Omental fat pad (tissue), 4 donors: ENCODE results near the gene CNTNAP5. TPM values are rescaled to one million over a fixed set of nuclear protein-coding genes. Genes with fewer than 3 reads are reported as not detected.

Experiments
- ATAC-seq: fragments of 150-250 bp; one replicate; pipeline ENCODE4 v1.9.1; 2016; ENCODE audit warnings: mild to moderate bottlenecking, moderate library complexity; ENCODE audit not compliant: low FRiP score
- DNase-seq: peaks from one replicate; pipeline ENCODE4 v3.0.0-alpha.2; 2019; ENCODE audit warnings: low spot score
- CTCF ChIP-seq, 3 donors: fragments of 450-650 bp; IDR thresholded peaks; one replicate each; pipeline ENCODE4 v1.5.1; 2016 to 2017; ENCODE audit warnings: antibody characterized with exemption in 3 of 3, mild to moderate bottlenecking in 3 of 3, moderate library complexity in 2 of 3
- total RNA-seq, 4 donors: library from RNA; depleted of rRNA; stranded (reverse); fragments of >200 nt; gene quantifications; one replicate each; pipeline ENCODE4 v1.1.0, GENCODE V29; 2016

Gene CNTNAP5
- total RNA-seq, 4 donors from 2014 or later, result not detected

GRCh38 chr2:124286089-124286783 lies 261.1 kb downstream of the CNTNAP5 start:
- DNase-seq (no peak), ATAC-seq (no peak)
- no peak for TF ChIP-seq CTCF (IDR thresholded peaks at IDR 0.05)

- TF ChIP-seq CTCF (IDR thresholded peaks at IDR 0.05), result no peak
- no peak for ATAC-seq
- no peak for DNase-seq
Measured at GRCh38 chr2:124289060-124289459, 264.0 kb downstream of the CNTNAP5 start.

GRCh38 chr2:124289615-124290014 lies 264.5 kb downstream of the CNTNAP5 start:
- ATAC-seq (no peak), DNase-seq (no peak)
- TF ChIP-seq CTCF (IDR thresholded peaks at IDR 0.05), result no peak

GRCh38 chr2:124296470-124296869 lies 271.4 kb downstream of the CNTNAP5 start:
- TF ChIP-seq CTCF (IDR thresholded peaks at IDR 0.05), result no peak
- ATAC-seq (no peak), DNase-seq (no peak)

- DNase-seq (no peak), ATAC-seq (no peak)
- TF ChIP-seq CTCF (IDR thresholded peaks at IDR 0.05), result no peak
Measured at GRCh38 chr2:124301915-124302314, 276.8 kb downstream of the CNTNAP5 start.

GRCh38 chr2:124308319-124309062 lies 283.4 kb downstream of the CNTNAP5 start:
- no peak for ATAC-seq
- TF ChIP-seq CTCF (IDR thresholded peaks at IDR 0.05), result no peak

More at GRCh38 chr2:124308319-124309062, 283.4 kb downstream of the CNTNAP5 start:
- no peak for DNase-seq
